ENCODE measurements around the gene PYM1. TPM values are rescaled to one million over a fixed set of nuclear protein-coding genes. Genes with fewer than 3 reads are reported as not detected.

PYM1 gene
- polyA plus RNA-seq, 1 of the 3 experiments (the other 2 are of a cell fraction): 36.3 TPM

DNA sequence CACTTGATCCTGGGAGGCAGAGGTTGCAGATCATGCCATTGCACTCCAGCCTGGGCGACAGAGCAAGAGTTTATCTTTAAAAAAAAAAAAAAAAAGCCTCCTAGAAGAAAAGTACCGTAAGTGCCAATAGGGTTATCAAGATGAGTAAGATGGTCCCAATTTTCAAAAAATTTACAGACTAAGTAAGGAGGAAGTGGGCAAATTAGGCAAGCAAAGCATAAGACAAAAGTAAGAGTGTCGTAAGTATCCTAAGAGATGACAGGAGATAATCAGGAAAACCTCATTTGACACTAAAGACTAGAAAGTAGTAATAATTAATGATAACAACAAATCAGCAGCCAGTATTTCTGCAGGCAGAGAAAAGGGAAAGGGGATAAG is 12.2 kb downstream of the PYM1 start:
- ChIA-PET CTCF (interaction anchor here (3.0 kb wide), 1 partner anchor 10 kb away, joined by 16 read pairs; no protein-coding TSS in a partner anchor), POLR2A (no interaction called here)
- Histone ChIP-seq H3K36me3 (replicated peaks in 1 of 2; ENCODE audit: control insufficient read depth in 1 of 2, insufficient read depth in 2 of 2, low read length in 1 of 2) (peaks cover 13 to 23% of the 10 kb centered on the region in 2 experiments), H3K9ac (no peak overlapping the region), H3K4me1 (ENCODE audit: control insufficient read depth in 1 of 2, insufficient read depth in 2 of 2, low read depth in 1 of 2, low read length in 1 of 2) (0 out of 4 replicates have a peak, but pooled peaks cover 0 to 7% of the 10 kb centered on the region in 2 experiments), H3K4me2 (no peak overlapping the region), H4K20me1 (ENCODE audit: insufficient read depth) (no peaks in the 10 kb centered on the region), H3K9me3 (no peaks in the 10 kb centered on the region), H3K9me2 (no peaks in the 10 kb centered on the region), H3K79me2 (ENCODE audit: insufficient read depth) (peaks cover 94% of the 10 kb centered on the region), H3K27ac (ENCODE audit: low read depth in 2 of 2, low read length in 1 of 2) (no peak overlapping the region), H3F3A (replicated peaks; ENCODE audit: insufficient read depth) (peaks cover 13% of the 10 kb centered on the region), H2AFZ (ENCODE audit: low read depth) (no peak overlapping the region), H3K4me3 (ENCODE audit: low read depth in 2 of 2, low read length in 1 of 2) (no peak overlapping the region), H3K27me3 (ENCODE audit: insufficient read depth) (no peaks in the 10 kb centered on the region)
- WGBS (ENCODE audit: low lambda C conversion rate): 95% methylated on average over 3 of the region's 3 CpGs
- no peak for DNase-seq
- no peak for TF ChIP-seq JUND (IDR thresholded peaks at IDR 0.05)
- no peak for TF ChIP-seq TCF12 (IDR thresholded peaks at IDR 0.05)
- TF ChIP-seq FOXM1 (IDR thresholded peaks at IDR 0.05; ENCODE audit: low read depth): no peak
- no peak for TF ChIP-seq NFIC (IDR thresholded peaks at IDR 0.05; ENCODE audit: borderline replicate concordance)
- no peak for TF ChIP-seq NRF1 (IDR thresholded peaks at IDR 0.05; ENCODE audit: low read depth, low read length)
- no peak for TF ChIP-seq MXI1 (IDR thresholded peaks at IDR 0.05; ENCODE audit: low read depth, low read length)
- no peak for TF ChIP-seq ELF1 (IDR thresholded peaks at IDR 0.05)
- no peak for TF ChIP-seq FOXJ3 (CRISPR knock-in tag; IDR thresholded peaks at IDR 0.05)
- TF ChIP-seq POLR2AphosphoS5 (IDR thresholded peaks at IDR 0.05; ENCODE audit: low read depth, low read length): no peak
- no peak for TF ChIP-seq YY1 (IDR thresholded peaks at IDR 0.05; ENCODE audit: low read depth)
- no peak for TF ChIP-seq RAD21 (IDR thresholded peaks at IDR 0.05; ENCODE audit: low read length)
- TF ChIP-seq MEF2A (IDR thresholded peaks at IDR 0.05; ENCODE audit: borderline replicate concordance, low read depth): no peak
- TF ChIP-seq RCOR1 (IDR thresholded peaks at IDR 0.05; ENCODE audit: low read length): no peak

DNA sequence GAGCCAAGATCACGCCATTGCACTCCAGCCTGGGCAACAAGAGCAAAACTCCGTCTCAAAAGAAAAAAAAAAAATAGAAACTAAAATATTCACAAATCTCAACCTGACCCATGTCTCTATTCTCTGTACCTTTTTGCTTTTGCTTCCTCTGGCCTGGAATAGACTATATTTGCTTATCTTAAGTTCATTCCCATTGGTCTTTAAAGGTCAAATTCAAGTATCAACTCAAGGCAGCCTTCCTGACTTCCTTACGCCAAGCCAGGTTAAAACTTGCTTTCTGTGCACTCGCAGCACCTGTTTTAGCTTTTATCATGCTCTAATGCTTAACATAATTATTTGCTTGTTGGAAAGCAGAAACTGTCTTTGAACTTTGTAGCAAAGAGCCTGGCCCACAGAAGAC is 14.8 kb downstream of the PYM1 start:
- POLR2A ChIA-PET: no interaction called here
- Histone ChIP-seq H3K9me3 (no peaks in the 10 kb centered on the region), H3K4me3 (ENCODE audit: low read depth in 2 of 2, low read length in 1 of 2) (no peak overlapping the region), H4K20me1 (ENCODE audit: insufficient read depth) (no peaks in the 10 kb centered on the region), H3K4me2 (no peak overlapping the region), H3K4me1 (ENCODE audit: control insufficient read depth in 1 of 2, insufficient read depth in 2 of 2, low read depth in 1 of 2, low read length in 1 of 2) (0 out of 4 replicates have a peak, but pooled peaks cover 0 to 14% of the 10 kb centered on the region in 2 experiments), H3F3A (replicated peaks; ENCODE audit: insufficient read depth) (peaks cover 26% of the 10 kb centered on the region), H2AFZ (ENCODE audit: low read depth) (no peak overlapping the region), H3K27me3 (ENCODE audit: insufficient read depth) (no peaks in the 10 kb centered on the region), H3K79me2 (ENCODE audit: insufficient read depth) (peaks cover 71% of the 10 kb centered on the region), H3K9me2 (no peaks in the 10 kb centered on the region), H3K9ac (no peak overlapping the region), H3K27ac (ENCODE audit: low read depth in 2 of 2, low read length in 1 of 2) (no peak overlapping the region; a peak in 1 of 4 replicates), H3K36me3 (replicated peaks in 1 of 2; ENCODE audit: control insufficient read depth in 1 of 2, insufficient read depth in 2 of 2, low read length in 1 of 2) (peaks cover 13 to 23% of the 10 kb centered on the region in 2 experiments)
- no peak for DNase-seq
- 99% methylated on average over 4 of the region's 4 CpGs for WGBS (ENCODE audit: low lambda C conversion rate)
- CTCF ChIA-PET: interaction anchor here (0.8 to 1.2 kb wide), 2 partner anchors 15 to 66 kb away, joined by 3 read pairs; partner anchors contain the start of gene PYM1
- TF ChIP-seq MEF2A (IDR thresholded peaks at IDR 0.05; ENCODE audit: borderline replicate concordance, low read depth) (no peak), ZBTB33 (IDR thresholded peaks at IDR 0.05; ENCODE audit: borderline replicate concordance, low read depth) (no peak), NRF1 (IDR thresholded peaks at IDR 0.05; ENCODE audit: low read depth, low read length) (no peak), GATA2 (CRISPR knock-in tag; IDR thresholded peaks at IDR 0.05) (no peak), REST (IDR thresholded peaks at IDR 0.05; ENCODE audit: low read depth, low read length) (no peak), SIN3A (IDR thresholded peaks at IDR 0.05; ENCODE audit: borderline replicate concordance, low read depth, low read length) (no peak), RAD21 (IDR thresholded peaks at IDR 0.05; ENCODE audit: low read length) (no peak)
